Cortex of kidney (tissue), 1 donor: ENCODE measurements around the gene PRELID2.
"Not testable (repeated sequence)": the region's sequence is repeated elsewhere in the genome, so short reads cannot be mapped to it uniquely, and the experiment has no call there.

Experiments
- DNase-seq: peaks from one replicate; lab custom pipeline; 2025; lab: John Stamatoyannopoulos, UW

PRELID2 gene

GRCh38 chr5:145739843-145740242 is 95.3 kb downstream of the PRELID2 start:
- no peak for DNase-seq

GRCh38 chr5:145738227-145738626 is 96.9 kb downstream of the PRELID2 start:
- no peak for DNase-seq

- DNase-seq, result no peak
Observed at GRCh38 chr5:145737578-145737977, 97.6 kb downstream of the PRELID2 start.

GRCh38 chr5:145729956-145730355 is 105.2 kb downstream of the PRELID2 start:
- not testable (repeated sequence) for DNase-seq

GRCh38 chr5:145723516-145723915 is 111.6 kb downstream of the PRELID2 start:
- DNase-seq, result no peak

- DNase-seq, result no peak
Observed at GRCh38 chr5:145718956-145719355, 116.2 kb downstream of the PRELID2 start.

- DNase-seq, result no peak
Observed at GRCh38 chr5:145715412-145715811, 119.7 kb downstream of the PRELID2 start.

- no peak for DNase-seq
Observed at GRCh38 chr5:145712245-145712644, 122.9 kb downstream of the PRELID2 start.

GRCh38 chr5:145711417-145711816 is 123.7 kb downstream of the PRELID2 start:
- no peak for DNase-seq
